NCI-H446 (cell line): Measurements from ENCODE around the gene ZNF431.
"Not testable (repeated sequence)": the region's sequence is repeated elsewhere in the genome, so short reads cannot be mapped to it uniquely, and the experiment has no call there.

Source experiments
- DNase-seq, 2 experiments: peaks; one replicate each; lab custom pipeline; 2025; lab: John Stamatoyannopoulos, UW

Gene ZNF431

DNA sequence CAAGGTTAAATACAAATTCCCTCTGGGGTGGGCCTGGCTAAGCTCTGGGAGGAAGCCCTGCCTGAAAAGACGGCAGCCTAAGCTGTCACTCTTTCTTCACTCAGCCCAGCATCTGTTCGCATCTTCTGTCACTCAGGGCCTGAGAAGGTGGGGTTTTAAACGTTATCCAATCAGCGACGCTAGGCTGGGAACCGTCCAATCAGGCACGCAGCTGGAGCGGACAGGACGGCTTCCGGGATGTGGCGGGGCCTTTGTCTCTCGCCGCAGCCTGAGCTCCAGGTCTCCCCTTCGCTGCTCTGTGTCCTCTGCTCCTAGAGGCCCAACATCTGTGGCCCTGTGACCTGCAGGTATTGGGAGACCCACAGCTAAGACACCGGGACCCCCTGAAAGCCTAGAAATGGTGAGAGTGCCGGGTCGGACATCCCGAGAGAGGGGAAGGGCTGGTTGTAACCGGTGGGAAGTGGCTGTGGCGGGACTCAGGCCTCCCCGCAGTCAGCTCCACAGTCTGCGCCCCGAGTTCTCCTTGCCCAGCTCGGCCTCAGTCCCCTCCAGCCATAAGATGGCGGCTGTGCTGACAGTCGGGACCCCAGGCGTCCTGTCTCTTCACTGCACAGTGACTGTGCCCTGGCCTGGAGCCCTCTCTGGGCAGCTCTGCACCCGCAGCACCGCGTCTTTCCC, at the start of gene ZNF431:
Gene ZNF431, plus strand, starts transcription at position 254 of the 678 bp plus-strand sequence. Its CDS starts 144 bp downstream, at position 398.
- peak; percentile 90 to 95 for DNase-seq

DNA sequence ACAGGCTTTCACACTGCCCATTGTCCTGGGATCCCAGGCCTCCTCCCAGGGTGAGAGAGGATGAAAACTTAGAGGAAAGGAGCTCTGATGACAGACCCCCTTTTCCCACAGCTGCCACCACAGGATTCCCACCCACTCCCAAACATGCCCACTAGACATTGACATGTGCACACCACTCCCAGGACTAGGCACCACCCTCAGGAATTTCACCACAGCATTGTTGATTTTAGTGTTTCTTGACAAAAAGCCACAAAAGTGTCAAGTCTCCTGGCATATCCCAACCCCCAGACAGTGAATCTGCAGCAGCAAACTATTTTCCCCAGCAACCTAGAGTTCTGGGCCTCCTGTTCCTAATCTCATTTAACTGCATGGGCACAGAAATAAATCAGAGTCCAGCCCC, 49.7 kb upstream of the ZNF431 start:
- no peak for DNase-seq

DNA sequence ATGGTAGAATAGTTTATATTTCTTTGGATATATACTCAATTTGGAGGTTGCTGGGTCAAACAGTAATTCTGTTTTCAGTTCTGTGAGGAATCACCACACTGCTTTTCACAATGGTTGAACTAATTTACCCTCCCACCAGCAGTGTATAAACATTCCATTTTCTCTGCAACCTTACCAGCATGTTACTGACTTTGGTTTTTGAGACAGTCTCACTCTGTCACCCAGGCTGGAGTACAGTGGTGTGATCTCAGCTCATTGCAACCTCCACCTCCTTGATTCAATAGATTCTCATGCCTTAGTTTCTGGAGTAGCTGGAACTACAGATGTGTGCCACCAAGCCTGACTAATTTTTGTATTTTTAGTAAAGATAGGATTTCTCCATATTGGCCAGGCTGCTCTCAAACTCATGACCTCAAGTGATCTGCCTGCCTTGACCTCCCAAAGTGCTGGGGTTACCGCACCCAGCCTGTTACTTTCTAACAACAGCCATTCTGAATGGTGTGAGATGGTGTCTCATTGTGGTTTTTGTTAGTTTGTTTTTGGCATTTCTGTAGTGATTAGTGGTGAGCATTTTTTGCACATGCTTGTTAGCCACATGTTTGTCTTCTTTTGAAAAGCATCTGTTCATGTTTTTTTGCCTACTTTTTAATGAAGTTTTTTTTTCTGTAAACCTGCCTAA, 47.4 kb upstream of the ZNF431 start:
- no peak for DNase-seq

DNA sequence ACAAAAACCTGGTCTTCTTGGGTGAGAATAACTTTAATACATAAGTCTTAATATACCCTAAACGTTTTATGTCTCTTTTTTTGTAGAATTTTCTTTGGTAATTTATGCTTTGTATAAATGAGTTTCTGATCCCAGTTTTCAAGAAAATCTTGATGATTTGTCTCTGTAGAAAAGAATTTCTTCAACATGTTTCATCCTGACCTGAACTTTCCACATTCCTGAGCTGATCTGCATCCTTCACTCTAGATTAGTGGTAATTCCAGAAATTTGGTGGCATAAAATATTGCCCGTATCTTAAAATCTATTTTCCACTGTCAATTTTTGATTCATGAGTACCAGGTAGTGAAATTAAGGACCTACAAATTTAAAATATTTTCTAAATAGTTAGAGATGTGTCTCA, 43.5 kb upstream of the ZNF431 start:
- DNase-seq = no peak

DNA sequence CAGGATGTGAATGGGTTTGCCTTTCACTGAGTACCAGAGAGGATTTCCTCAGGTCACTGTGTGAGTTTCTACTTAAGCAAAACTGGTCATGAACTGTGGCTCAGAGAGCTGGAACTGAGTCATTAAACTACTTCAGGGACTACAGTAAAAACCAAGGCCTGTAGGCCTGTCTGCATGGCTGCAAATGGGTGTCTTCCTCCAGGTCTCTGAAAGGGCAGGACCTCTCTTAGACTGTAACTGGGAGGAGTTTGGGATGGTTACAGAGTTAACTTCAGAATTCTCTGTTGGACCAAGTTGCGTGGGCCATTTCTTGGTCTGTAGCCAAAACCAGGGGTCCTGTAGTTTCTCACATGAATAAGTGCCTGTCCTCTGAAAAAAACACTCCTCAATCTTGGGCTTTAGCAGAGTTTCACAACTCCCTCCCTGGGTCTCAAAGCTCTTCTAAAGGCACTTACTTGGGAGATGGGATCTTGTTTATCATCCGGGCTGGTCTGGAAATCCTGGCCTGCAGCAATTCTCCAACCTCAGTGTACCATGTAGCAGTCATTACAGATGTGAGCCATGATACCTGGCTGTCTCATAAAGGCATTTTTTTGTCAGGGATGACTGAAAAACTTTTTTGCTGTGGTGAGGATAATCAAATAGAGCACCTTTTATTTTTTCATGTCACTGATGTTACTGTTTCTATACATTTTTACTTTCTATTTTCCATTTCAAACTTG, 40.2 kb upstream of the ZNF431 start:
- DNase-seq = no peak

DNA sequence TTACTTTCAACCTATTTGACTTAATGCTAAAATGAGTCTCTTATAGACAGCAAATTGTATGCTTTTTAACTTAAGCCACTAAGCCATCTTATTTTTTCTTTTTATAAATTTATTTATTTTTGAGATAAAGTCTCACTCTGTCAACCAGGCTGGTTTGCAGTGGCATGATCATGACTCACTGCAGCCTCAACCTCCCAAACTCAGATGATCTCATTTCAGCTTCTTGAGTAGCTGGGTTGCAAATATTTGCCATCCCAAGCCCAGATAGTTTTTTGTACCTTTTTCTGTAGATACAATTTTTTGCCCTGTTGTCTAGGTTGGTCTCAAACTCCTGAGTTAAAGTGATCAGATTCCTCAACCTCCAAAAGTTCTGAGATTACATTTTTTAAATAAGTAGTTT, 32.7 kb upstream of the ZNF431 start:
- no peak for DNase-seq

DNA sequence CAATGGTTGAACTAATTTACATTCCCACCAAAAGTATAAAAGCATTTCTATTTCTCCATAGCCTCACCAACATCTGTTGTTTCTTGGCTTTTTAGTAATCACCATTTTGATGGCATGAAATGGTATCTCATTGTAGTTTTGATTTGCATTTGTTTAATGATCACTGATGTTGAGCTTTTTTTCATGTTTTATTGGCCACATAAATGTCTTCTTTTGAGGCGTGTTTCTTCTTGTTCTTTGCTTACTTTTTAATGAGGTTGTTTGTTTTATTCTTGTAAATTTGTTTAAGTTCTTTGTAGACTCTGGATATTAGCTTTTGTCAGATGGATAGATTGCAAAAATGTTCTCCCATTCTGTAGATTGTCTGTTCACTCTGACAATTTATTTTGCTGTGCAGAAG, 31.7 kb upstream of the ZNF431 start:
- DNase-seq = no peak

DNA sequence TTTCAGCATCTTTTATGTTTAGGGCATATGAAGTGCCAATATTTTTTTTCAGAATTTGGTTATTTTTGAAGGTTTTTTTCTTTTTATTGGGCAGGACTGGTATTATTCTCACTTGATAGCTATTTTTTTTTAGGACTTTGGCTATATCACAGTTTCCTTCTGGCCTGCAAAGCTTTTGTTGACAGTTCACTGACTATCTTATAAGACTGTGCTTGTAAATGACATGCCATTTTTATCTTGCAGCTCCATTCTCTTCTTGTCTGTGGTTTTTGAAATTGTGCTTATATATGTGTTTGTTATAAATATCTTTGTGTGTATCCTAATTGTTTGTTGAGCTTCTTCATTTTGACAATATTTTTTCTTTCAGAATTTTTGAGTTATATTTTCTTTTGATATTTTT, 26.4 kb upstream of the ZNF431 start:
- DNase-seq = no peak

DNA sequence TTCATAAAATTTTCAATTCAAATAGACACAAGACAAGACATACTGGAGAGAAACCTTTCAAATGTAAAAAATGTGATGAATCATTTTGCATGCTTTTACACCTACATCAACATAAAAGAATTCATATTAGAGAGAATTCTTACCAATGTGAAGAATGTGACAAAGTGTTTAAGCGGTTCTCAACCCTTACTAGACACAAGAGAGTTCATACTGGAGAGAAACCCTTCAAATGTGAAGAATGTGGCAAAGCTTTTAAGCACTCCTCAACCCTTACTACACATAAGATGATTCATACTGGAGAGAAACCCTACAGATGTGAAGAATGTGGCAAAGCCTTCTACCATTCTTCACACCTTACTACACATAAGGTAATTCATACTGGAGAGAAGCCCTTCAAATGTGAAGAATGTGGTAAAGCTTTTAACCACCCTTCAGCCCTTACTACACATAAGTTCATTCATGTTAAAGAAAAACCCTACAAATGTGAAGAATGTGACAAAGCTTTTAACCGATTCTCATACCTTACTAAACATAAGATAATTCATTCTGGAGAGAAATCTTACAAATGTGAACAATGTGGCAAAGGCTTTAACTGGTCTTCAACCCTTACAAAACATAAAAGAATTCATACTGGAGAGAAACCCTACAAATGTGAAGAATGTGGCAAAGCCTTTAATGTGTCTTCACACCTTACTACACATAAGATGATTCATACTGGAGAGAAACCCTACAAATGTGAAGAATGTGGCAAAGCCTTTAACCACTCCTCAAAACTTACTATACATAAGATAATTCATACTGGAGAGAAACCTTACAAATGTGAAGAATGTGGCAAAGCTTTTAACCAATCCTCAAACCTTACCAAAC, 24.6 kb upstream of the ZNF431 start:
- no peak for DNase-seq

DNA sequence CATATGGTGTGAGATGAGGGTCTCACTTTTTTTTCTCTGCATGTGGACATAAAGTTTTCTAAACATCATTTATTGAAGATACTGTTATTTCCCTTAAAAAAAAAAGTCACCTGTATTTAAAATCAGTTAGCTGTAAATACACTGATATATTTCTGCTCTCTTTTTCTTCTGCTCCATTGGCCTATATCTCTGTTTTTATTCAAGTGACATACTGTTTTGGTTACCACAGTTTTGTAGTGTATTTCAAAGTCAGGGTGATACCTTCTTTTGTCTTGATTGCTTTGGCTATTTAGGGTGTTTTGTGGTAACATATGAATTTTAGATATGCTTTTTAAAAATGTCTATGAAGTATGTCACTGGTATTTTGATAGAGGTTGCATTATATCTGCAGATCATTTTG, 15.8 kb upstream of the ZNF431 start:
- no peak for DNase-seq

DNA sequence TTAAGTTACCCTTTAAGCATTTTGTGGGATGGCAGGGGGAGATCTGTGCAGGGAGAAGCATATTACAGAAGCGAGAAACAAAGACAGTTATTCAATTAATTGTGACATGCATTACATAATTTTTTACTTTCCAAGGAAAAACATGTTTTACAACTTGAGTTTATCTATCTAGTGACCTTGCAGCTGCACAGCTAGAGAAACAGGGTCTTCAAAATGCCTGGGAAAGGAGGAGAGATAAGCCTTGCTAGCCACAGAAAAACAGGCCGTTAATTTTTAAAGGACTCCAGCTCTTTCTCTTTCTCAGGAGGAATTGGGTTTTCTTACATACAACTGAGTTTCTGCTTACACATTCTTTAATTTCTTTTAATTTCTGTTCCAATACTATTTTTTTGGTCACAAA, 14.8 kb upstream of the ZNF431 start:
- DNase-seq = no peak

DNA sequence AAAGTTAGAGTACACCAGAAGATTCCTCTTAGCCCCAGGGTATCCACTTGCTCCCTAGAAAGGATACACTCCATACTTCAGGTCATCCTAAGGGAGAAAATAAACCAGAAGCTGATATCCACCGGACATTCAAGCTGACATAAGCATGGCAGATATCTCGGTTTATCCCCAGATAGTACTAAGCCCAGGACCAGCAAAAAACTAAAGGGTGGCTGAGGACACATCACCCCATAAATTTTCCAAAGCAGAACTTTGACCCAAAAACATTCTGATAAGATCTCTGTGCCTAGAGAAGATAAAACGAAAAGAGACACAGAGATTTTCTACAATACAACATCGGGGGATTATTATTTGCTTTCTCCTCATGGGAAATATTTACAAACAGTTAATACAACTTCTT, 13.9 kb upstream of the ZNF431 start:
- DNase-seq = no peak

DNA sequence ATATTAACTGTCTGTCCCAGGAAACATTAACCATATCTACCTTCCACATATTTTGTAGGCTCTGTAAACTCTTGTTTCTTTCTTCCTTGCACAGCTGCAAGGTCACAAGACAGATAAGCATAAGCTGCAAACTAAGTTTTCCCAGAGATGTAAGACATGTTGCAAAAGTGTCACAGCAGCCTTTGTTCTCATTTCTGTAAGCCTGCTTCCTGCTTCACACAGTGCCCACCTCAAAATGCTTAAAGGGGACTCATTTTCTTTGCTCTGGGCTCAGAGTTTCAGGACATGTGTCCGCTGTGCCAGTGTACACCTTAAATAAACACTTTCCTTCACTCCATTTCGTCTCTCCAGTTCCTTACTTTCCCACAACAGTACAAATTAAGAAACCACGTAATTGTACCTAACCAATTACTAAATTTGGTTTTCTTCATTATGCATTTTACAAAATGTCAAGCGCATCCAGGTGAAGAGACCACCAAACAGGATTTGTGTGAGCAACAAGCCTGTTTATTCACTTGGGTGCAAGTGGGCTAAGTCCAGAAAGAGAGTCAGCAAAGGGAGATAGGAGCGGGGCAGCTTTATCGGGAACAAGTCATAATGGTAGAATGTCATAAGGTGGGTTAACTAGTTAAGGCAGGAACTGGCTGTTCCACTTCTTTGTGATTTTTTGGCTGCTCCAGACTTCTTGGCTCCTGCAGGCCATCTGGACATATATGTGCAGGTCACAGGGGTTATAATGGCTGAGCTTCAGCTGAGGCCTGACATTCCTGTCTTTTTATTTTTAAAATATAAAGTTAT, 12.7 kb upstream of the ZNF431 start:
- DNase-seq = no peak

DNA sequence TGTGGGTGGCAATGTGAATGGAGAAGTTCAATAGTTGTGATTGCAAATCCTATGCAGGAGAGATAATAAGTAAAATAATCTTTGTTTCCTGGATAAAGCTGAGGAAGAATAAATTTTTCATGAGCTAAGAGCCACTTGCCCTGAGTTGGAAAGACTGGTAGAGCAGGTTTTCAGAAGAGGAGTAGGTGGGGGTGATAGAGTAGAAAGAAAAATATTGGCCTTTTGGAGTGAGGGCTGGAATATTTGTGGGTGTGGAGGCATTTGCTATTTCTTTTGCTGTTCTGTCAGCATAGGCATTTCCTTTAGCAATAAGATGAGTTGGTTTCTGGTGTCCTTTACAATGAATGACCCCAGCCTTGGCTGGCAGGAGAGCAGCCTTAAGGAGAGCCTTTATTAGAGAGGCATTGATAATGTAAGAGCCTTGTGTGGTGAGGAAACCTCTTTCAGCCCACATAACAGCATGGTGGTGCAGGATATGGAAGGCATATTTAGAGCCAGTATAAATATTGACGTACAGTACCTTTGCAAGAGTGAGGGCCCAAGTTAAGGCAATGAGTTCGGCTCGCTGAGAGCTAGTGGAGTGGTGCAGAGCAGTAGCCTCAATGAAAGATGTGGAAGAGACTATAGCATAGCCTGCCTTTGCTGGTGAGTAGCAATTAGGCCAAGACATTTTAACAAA, 11.6 kb upstream of the ZNF431 start:
- DNase-seq = no peak

DNA sequence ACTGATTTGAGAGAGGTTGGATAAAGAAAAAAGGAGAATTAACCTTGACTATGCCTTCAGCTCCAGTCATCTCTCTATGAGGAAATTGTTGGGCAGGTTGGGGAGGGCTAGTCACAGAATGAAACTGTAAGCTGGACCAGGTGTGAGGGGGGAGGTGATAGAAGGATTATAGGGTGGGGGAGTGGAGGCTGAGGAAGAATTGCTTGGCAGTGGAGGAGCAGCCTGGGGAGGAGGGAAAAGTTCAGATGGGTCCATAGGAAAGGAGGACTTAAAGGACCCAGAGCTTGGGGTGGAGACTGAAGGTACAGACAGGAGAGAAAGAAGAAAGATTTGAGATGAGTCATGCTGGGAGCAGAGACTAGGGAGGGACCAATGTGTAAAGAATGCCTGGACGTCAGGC, 8.2 kb upstream of the ZNF431 start:
- DNase-seq = no peak

DNA sequence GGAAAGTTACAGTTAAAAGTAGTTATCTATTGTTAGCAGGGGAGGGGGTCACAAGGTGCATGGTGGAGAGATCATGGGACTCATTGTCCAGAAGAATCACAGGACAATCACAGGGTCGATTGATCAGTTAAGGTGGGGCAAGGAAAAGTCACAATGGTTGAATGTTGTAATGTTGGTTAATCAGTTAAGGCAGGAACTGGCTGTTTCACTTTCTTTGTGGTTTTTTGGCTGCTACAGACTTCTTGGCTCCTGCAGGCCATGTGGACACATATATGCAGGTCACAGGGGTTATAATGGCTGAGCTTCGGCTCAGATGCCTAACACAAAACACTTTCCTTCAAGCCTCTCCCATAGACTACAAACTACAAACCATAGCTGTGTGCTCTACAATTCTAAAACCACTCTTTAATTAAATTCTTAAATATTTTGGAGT, 6.9 kb upstream of the ZNF431 start:
- no peak for DNase-seq

DNA sequence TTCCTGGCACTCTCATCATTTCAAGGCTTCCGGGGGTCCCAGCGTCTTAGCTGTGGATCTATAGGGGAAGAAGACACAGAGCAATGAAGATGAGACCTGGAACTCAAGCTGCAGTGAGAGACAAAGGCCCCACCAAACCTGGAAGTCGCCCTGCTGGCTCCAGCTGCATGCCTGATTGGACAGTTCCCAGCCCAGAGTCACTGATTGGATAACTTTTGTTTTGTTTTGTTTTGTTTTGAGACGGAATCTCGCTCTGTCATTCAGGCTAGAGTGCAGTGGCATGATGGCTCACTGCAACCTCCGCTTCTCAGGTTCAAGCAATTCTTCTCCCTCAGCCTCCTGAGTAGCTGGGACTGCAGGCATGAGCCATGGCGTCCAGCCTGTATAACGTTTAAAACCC, 6.4 kb upstream of the ZNF431 start:
- DNase-seq = no peak

DNA sequence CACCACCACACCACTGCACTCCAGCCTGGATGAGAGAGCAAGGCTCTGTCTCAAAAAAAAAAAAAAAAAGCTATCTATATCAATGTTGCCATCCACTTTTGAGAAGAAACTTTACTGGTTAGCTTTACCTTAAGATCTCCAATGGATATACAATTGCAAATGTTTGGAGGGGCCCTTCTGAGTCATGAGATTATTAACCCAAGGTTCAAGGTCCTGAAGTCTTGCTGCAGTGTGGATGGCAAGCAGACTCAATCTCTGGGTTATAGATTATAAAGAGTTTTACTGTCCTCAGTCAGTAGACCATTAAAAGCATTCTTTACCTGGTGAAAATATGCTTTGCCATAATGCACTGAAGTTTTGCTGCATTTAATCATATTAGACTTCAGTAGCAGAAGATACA, 3.7 kb upstream of the ZNF431 start:
- DNase-seq = no peak

DNA sequence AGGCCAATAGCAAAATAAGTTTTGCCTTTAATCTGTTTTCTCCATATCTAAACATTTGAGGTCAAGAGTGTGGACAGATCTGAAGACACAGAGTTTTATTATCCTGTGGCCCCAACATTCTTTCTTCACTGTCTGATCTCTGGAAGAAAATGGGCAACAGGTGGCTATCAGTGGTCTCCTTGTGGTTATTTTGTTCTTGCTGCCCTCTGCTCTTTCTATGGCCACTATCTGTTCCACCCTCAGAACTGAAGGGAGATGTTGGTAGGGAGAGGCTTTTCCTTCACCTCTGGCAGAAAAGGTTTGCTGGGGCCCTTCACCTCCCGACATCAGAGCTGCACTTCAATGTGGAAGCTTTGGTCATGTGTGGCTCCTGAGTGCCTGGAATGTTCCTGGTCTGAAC, 834 bp upstream of the ZNF431 start:
- DNase-seq = not testable (repeated sequence)

DNA sequence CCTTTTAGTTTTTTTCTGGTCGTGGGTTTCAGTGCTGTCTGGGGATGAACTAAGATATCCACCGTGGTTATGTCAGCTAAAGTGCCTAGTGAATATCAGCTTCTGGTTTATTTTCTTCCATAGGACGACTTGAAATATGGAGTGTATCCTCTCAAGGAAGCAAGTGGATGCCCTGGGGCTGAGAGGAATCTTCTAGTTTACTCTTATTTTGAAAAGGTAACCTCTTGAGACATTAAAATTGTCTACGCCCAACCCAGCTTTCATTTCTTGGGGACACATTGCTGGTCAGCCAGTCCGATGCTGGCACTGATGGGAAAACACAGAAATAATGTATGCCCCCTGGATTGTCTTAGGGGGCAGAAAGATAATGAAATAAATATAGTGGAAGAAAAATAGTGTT, 1.6 kb downstream of the ZNF431 start:
- DNase-seq = no peak

DNA sequence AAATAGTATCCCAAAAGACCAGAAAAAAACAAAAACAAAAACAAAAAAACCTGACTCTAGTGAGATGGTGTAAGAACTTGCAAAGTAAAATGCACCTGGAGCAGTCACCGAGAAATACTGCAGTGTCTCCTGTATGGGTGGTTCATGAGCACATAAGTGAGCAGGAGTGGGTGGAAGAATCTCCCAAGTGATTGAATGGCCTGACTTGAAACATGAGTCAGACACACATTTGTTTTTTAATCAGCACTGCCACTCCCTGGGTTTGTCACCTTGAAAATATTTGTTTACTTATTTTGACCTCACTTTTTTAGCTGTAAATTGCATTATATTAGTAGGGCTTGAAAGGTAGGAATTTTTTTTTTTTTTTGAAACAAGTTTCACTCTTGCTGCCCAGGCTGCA, 2.0 kb downstream of the ZNF431 start:
- no peak for DNase-seq
